Esophagus squamous epithelium (tissue), 5 donors: ENCODE results near the gene ARL4C. TPM values are rescaled to one million over a fixed set of nuclear protein-coding genes. Genes with fewer than 3 reads are reported as not detected.

ENCODE experiments used
- DNase-seq: peaks from one replicate; lab custom pipeline; 2025; lab: John Stamatoyannopoulos, UW
- H3K27ac ChIP-seq, 4 donors: fragments of 200-600 bp; sonication (generic); one replicate each; pipeline ENCODE4 v1.5.1; 2016 to 2019; ENCODE audit warnings: mild to moderate bottlenecking in 1 of 4
- H3K27me3 ChIP-seq, 4 donors: fragments of 200-600 bp; sonication (generic); 1 replicate in 3 of 4; 2 replicates in 1 of 4; pipeline versions ENCODE4 v1.5.1 to v1.6.0; 2017 to 2021; ENCODE audit warnings: antibody characterized with exemption in 1 of 4
- H3K36me3 ChIP-seq, 3 donors: fragments of 200-600 bp; sonication (generic); one replicate each; pipeline ENCODE4 v1.5.1; 2016 to 2019
- H3K4me1 ChIP-seq, 3 donors: fragments of 200-600 bp; sonication (generic); one replicate each; pipeline ENCODE4 v1.5.1; 2017 to 2019
- H3K4me3 ChIP-seq, 4 donors: fragments of 200-600 bp; sonication (generic); 1 replicate in 3 of 4; 2 replicates in 1 of 4; pipeline ENCODE4 v1.5.1; 2016 to 2019; ENCODE audit warnings: mild to moderate bottlenecking in 2 of 4, moderate library complexity in 1 of 4
- H3K9me3 ChIP-seq, 3 donors: fragments of 200-600 bp; sonication (generic); one replicate each; pipeline ENCODE4 v1.5.1; 2016 to 2019
- CTCF ChIP-seq, 6 experiments: fragments of 450-650 bp in 4 of 6; fragments of 200-600 bp in 2 of 6; sonication (generic) in 2 of 6; IDR thresholded peaks; one replicate each; pipeline ENCODE4 v1.5.1; 2016 to 2019; ENCODE audit warnings: antibody characterized with exemption in 6 of 6, mild to moderate bottlenecking in 4 of 6, moderate library complexity in 4 of 6
- POLR2A ChIP-seq, 4 donors: fragments of 450-650 bp; IDR thresholded peaks; one replicate each; pipeline ENCODE4 v1.6.1; 2017; ENCODE audit warnings: antibody characterized with exemption in 4 of 4, mild to moderate bottlenecking in 4 of 4, moderate library complexity in 3 of 4
- WGBS, 2 donors: methylation state at CpG; one replicate each; pipeline ENCODE4 v1.1.5; 2018; 5-methylcytosine and 5-hydroxymethylcytosine counted together
- intact Hi-C: fragments of 100-400 bp; cut with DNase I; formaldehyde crosslinking; loops from one replicate; pipeline ENCODE4 v1.15.0; 2022
- total RNA-seq, 4 donors: library from RNA; depleted of rRNA; stranded (reverse); fragments of >200 nt; gene quantifications; one replicate each; pipeline ENCODE4 v1.1.0, GENCODE V29; 2016
- donor health status: DM: yes; HTN: yes; CAD: no.

ARL4C gene
- total RNA-seq, 4 donors from 2014 or later: 11.2 to 27.1 (median 20.0) TPM

DNA sequence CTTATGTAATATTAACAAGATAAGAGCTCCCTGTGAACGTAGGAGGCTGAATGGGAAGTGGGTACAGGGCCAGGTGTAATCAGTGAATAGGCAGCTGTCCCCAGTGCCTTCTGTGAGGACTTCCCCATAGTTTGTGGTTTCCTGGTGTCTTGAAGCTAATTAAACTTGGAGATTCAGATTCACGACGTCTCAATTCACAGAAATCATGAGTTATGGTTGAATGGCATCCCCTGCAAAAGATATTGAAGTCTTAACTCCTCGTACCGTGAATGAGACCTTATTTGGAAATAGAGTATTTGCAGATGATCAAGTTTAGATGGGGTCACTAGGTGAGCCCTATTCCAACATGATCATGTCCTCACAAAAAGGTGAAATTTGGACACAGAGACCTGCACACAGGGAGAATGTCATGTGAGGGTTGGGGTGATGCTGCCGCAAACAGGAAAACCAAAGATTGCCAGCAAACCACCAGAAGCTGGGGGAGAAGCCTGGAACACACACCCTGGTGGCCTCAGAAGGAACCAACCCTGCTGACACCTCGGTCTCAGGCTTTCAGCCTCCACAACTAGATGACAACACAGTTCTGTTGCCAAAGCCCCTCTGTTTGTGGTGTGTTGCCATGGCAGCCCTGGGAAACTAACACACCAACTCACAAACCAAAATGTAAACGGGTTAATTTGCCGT, 13.2 kb downstream of the ARL4C start:
- TF ChIP-seq POLR2A (IDR thresholded peaks at IDR 0.05): no peak
- TF ChIP-seq CTCF (IDR thresholded peaks at IDR 0.05): peak in 4 of 6 experiments; percentile 14 to 42 (median 28)
- peaks cover 0 to 20% (median 0%) of the 10 kb centered on the region in 3 donors for H3K36me3 ChIP-seq
- DNase-seq: no peak
- intact Hi-C loops: no loop called here
- WGBS, 2 donors: 55 to 71% methylated on average over 6 to 7 of the region's 9 CpGs
- H3K9me3 ChIP-seq: no peaks in the 10 kb centered on the region
- H3K4me1 ChIP-seq: peaks cover 0 to 12% (median 0%) of the 10 kb centered on the region in 3 donors
- H3K27me3 ChIP-seq: no peaks in the 10 kb centered on the region
- no peak overlapping the region for H3K27ac ChIP-seq
- H3K4me3 ChIP-seq: no peak overlapping the region

DNA sequence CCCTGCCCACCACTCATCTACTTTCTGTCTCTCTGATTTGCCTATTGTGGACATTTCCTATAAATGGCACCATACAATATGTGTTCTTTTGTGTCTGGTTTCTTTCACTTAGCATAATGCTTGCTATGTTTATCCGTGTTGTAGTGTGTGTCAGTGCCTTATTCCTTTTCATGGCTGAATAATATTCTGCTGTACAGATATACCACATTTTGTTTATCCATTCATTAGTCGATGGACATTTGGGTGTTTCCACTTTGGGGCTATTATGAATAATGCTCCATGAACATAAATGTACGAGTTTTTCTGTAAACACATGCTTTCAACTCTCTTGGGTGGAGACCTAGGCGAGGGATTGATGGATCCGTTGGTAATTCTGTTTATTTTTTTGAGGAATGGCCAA, 15.6 kb downstream of the ARL4C start:
- Histone ChIP-seq H3K4me3 (no peak overlapping the region), H3K4me1 (peaks cover 0 to 24% (median 0%) of the 10 kb centered on the region in 3 donors), H3K27me3 (no peaks in the 10 kb centered on the region), H3K36me3 (no peaks in the 10 kb centered on the region), H3K27ac (no peak overlapping the region), H3K9me3 (no peaks in the 10 kb centered on the region)
- TF ChIP-seq POLR2A (IDR thresholded peaks at IDR 0.05) (no peak), CTCF (IDR thresholded peaks at IDR 0.05) (no peak)
- 81 to 87% methylated on average over 5 of the region's 5 CpGs for WGBS, 2 donors
- intact Hi-C loops: no loop called here
- DNase-seq: no peak

DNA sequence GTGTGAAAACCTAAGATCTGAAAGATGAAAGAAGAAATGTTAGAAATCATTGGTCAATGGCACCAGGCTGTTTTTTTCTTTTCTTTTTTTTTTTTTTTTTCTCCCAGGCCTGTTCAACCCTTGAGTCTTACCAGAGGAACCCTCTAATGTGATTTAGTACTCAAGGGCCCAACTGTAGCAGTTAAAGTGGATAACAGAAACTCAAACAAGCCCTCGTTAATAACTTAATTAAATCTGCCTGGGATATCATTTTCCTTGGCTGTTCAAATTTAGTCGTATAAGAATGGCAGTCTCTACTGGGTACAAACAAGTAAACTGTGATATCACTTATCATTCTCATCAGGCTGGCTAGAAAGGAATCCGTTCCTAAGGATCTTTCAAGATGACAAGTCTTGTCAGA, 16.5 kb downstream of the ARL4C start:
- no peaks in the 10 kb centered on the region for H3K27me3 ChIP-seq
- H3K27ac ChIP-seq: no peak overlapping the region

GRCh38 chr2:234479465-234479864, 17.4 kb downstream of the ARL4C start:
- H3K27ac ChIP-seq: no peak overlapping the region
- H3K9me3 ChIP-seq: no peaks in the 10 kb centered on the region
- H3K4me1 ChIP-seq: peaks cover 0 to 25% (median 0%) of the 10 kb centered on the region in 3 donors
- H3K27me3 ChIP-seq: no peaks in the 10 kb centered on the region
- no peak for DNase-seq
- WGBS, 2 donors: 90 to 92% methylated on average over 9 of the region's 9 CpGs
- intact Hi-C loops: no loop called here
- no peaks in the 10 kb centered on the region for H3K36me3 ChIP-seq
- H3K4me3 ChIP-seq: no peak overlapping the region
- TF ChIP-seq POLR2A (IDR thresholded peaks at IDR 0.05) (no peak), CTCF (IDR thresholded peaks at IDR 0.05) (no peak)

More for the DNA sequence above, 16.5 kb downstream of the ARL4C start:
- TF ChIP-seq CTCF (IDR thresholded peaks at IDR 0.05): no peak
- no peak for TF ChIP-seq POLR2A (IDR thresholded peaks at IDR 0.05)
- 89 to 94% methylated on average over 3 of the region's 3 CpGs for WGBS, 2 donors
- intact Hi-C loops: no loop called here
- Histone ChIP-seq H3K4me3 (no peak overlapping the region), H3K9me3 (no peaks in the 10 kb centered on the region), H3K4me1 (peaks cover 0 to 25% (median 0%) of the 10 kb centered on the region in 3 donors), H3K36me3 (no peaks in the 10 kb centered on the region)
- DNase-seq: no peak

DNA sequence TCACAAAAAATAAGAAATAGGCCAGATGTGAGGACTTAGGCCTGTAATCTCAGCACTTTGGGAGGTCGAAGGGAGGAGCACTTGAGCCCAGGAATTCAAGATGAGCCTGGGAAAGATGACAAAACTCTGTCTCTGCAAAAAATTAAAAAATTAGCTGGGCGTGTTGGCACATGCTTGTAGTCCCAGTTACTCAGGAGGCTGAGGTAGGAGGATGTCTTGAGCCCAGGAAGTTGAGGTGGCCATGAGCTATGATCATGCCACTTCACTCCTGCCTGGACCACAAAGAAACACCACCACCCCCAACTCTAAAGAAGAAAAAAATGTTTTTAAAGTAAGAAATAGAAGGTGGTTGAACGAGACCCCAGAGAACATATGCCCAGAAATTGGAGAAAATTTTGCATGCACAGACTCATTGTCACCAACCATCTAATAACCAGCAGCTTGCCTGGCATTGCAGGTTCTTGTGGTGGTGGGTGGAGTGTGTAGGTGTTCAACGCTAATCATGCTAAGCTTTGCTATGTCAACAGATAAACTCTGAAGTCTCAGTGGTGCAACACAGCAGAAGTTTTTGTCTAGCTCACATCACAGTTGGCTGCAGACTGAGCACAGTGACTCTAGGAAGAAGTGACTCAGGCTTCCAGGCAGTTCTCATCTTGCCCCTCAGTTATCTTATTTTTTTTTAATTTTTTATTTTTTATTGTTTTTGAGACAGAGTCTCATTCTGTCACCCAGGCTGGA, 18.6 kb downstream of the ARL4C start:
- H3K27ac ChIP-seq: peak overlapping the region in 1 of 4 donors; percentile 14
- no peak for DNase-seq
- H3K4me1 ChIP-seq: peaks cover 0 to 25% (median 0%) of the 10 kb centered on the region in 3 donors
- H3K27me3 ChIP-seq: no peaks in the 10 kb centered on the region
- TF ChIP-seq CTCF (IDR thresholded peaks at IDR 0.05): no peak
- no peak for TF ChIP-seq POLR2A (IDR thresholded peaks at IDR 0.05)
- intact Hi-C loops: no loop called here
- WGBS, 2 donors: 52 to 69% methylated on average over 4 of the region's 4 CpGs
- H3K4me3 ChIP-seq: no peak overlapping the region
- no peaks in the 10 kb centered on the region for H3K36me3 ChIP-seq
- no peaks in the 10 kb centered on the region for H3K9me3 ChIP-seq
